HG03175 (cell line): ENCODE measurements around the gene ZFAND3.

Source experiments
- ATAC-seq: cut with Tn5 transposase; IDR thresholded peaks from one replicate; pipeline ENCODE4 v1.9.1; 2021; ENCODE audit warnings: mild to moderate bottlenecking, moderate library complexity; ENCODE audit not compliant: unreplicated experiment

ZFAND3 gene

GRCh38 chr6:37819177-37819801 lies at the start of gene ZFAND3:
Gene ZFAND3 (plus strand): TSS chr6:37819727. CDS start chr6:37819946, 219 bp downstream.
- peak; percentile 87 for ATAC-seq

GRCh38 chr6:37774028-37774680 lies 45.4 kb upstream of the ZFAND3 start:
- no peak for ATAC-seq

DNA sequence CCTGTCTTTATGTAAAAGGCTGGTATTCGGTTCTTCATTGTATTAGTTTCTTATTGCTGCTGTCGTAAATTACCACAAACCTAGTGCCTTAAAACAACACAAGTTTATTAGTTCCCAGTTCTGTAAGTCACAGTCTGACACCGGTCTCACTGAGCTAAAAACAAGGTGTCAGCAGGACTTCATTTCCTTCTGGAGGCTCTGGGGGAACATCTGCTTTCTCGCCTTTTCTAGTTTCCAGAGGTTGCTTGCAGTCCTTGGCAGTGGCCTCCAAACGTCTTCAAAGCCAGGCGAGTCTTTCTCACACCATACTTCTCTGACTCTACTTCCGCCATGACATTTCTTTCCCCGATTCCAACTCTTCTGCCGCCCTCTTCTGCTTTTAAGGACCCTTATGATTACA lies 43.0 kb upstream of the ZFAND3 start:
- ATAC-seq, result no peak

GRCh38 chr6:37777272-37777834 lies 42.2 kb upstream of the ZFAND3 start:
- no peak for ATAC-seq

- ATAC-seq, result no peak
These were observed 40.3 kb upstream of the ZFAND3 start for GRCh38 chr6:37779111-37779800.

- no peak for ATAC-seq
These were observed 39.5 kb upstream of the ZFAND3 start for GRCh38 chr6:37779902-37780628.

DNA sequence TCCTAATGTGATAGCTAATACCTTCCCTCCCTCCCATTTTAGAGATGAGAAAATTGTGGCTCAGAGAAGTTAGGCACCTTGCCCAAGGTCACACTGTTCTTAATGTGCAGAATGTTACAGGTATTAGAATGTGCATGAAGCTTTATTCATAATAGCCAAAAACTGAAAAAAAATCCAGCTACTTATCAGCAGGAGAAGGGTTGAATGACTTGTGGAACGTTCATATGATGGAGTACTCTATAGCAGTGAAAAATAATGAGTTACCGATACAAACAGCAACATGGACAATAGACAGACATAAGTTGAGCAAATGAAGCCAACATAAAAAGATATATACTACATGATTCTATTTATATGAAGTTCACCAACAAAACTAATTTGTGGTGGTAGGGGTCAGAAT lies 37.7 kb upstream of the ZFAND3 start:
- ATAC-seq, result no peak

DNA sequence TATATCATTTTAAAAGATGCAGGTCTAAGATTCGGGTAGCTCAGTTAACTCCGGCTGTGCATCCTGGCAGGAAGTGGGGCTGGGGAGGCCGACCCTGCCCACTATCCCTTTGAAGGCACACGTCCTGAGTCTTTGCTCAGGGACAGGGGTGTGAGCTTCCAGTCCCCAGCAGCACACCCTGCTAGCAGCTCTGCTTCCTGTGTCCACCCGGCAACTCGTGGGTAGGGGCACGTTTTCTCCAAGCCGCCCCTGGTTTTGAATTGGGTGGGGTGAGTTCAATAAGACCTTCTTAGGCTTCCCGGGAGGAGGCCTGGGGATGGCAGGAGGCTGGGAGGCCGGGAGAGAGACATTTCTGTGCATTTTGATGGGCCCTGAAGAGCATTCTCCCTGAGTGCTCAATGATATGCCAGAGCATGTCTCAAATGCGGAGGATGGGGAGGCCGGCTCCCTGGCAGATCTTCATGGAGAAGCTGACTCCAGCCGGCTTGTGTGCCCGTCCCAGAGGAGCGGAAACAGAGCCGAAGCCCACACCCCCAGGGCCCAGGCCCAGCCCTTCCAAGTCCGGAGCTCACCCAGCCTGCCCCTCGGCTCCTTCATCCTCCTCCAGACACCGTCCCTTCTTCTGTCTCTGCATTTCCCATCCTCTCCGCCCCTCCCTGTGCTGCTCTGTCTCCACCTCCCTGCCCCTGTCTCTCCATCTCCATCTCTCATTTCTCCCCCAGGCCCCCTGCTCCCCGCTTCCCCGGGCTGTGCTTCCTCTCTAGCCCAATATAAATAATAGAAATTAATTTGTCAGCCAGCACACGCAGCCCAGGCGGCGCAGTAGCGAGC lies 36.3 kb upstream of the ZFAND3 start:
- ATAC-seq, result no peak

DNA sequence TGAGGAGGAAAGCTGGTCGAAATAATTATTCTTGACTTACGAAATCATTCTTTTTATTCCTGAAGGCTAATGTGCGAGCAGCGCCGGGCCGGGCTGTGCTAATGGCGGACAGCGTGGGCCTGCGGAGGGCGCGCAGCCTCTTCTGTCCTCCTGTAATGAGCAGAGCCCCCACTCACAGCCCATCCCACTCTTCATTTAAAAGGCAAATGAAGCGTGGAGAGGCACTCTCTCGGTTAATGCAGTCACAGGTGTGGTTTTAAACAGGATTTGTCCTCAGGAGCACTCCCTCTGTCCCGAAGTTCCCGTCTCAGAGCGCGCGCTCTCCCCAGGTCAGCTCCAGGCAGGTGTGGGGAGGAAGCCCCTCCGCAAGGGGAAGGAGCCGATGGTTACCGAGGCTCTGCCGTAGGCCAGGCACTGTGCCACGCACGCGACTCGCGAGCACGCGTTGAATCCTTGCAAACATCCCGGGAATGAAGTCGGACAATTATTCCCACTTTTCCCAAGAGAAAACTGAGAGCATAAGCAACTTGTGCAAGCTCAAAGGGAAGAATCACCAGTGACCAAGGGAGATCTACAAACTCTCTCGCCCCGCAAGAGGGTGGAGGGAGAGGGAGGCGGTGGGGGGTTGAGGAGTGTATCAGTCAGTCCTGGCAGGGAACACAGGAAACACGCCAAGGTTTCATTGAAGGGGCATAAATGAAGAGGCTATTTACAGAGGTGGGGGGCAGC lies 35.5 kb upstream of the ZFAND3 start:
- ATAC-seq, result no peak

DNA sequence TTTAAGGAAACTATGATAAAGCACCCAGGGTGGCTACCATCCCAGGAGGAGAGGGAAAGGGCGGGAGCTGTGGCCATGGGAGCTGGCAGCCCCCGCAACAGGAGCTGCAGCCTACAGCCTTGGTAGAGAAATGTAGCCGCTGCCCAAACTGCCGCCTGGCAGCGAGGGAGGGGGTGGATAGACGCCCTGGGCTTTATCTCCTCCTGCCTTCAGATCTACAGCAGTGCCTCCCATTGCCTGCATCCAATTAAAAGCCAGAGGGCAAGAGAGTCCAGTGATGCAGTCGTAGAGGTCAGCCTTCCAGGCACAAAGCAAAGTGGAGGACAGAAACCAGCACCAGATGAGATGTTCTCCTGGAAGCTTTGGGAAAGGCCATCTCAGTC lies 35.0 kb upstream of the ZFAND3 start:
- ATAC-seq, result no peak

DNA sequence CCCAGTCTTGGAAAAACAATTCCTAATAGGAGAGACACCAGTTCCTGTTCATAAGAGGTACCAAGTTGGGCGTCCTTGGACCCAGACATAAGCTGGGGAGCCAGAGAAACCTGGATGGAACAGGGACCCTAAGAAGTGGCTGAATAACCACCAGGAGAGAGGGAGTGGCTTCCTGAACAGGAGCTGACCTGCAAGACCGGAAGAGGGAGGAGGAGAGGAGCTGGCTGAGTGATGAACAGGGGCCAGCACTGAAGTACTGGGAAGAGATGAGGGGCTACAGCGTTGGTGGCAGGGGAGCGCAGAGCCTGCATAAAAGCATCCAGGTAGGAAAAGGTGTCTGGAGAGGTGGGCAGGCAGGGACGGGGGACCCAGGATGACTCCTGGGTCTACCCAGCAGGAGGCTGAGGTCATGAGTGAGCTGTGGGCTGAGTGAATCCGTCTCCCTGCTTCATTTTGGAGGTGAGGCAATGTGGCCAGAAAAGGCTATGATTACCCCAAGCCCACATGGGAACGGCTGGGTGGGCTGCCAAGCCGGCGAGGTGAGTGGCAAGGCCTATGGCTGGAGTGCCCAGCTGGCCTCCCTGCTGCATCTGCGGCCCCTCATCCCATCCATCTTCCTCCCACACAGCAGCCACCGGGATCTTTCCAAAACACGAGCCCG lies 34.4 kb upstream of the ZFAND3 start:
- ATAC-seq, result no peak

DNA sequence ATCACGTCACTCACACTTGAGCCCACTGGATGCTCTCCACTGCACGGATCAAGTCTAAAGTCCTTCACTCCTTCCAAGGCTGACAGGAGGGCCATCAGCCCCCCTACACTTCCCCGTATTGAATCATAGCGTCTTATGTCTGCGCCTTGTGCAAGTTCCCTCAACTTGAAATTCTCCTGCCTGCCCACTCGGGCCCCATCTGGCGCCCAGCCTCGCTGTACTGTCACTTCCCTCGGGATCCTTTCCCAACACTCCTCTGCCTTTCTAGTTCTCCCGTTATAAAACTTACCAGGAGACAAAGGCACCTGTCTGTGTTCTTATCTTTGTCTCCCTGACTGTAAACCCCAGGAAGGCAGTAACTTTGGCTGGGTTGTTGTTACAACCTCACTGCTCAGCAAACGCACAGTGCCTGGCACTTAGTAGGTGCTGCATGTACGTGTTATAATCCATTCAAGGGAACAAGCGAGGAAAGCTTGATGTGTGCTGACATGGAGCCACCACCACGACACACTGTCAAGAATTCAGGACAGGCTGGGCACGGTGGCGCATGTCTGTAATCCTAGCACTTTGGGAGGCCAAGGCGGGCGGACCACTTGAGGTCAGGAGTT lies 33.8 kb upstream of the ZFAND3 start:
- ATAC-seq, result no peak

DNA sequence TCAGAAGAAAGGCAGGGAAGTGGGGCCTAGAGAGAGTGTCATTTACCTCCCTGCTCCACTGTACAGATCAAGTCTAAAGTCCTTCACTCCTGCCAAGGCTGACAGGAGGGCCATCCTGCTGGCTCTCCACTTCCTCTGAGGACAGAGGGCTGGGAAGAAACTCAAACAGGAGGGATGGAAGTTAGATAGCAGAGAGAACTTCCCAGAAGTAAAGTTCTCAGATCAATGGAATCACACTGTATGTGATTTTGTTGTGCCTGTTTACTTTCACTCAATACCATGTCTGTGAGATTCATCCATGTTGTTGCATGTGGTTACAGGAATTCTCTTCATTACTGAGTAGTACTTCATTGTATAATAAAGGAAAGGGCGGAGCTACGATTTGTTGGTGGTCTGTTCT lies 32.3 kb upstream of the ZFAND3 start:
- no peak for ATAC-seq

- ATAC-seq, result no peak
These were observed 31.3 kb upstream of the ZFAND3 start for GRCh38 chr6:37788259-37788658.

DNA sequence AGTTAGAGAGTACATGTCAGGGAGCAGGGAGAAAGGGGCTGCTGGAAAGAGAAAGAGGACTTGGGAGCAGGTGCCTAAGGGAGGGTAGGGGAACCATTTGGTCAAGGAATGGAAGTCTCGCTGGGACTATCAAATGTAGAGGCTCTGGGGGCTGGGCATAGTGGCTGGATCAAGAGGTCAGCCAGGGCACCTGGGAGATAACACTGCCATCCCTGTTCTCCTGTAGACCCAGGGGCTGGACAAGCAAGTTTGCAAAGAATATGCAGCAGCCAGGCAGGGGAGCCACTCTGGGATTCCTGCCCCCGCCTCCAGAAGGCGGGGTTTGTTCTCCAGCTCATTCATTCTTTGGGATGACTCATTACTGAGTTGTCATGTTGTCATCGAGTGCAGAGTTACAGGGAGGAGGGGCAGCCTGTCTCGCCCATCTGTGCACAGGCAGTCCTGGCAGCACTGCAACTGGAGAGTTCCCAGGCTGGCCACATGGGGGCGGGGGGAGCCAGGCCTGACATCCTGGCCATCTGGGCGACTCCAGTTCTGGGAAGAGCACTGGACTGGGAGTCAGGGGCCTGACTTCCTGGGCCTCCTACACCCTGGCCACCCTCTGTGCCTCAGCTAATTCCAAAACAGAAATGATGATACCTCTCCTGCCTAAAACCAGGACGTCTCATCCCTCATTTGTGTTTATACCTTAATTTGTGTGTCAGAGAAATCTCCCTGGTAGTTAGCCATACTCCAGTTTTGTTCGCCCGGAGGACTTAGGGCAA lies 28.2 kb upstream of the ZFAND3 start:
- peak; percentile 87 for ATAC-seq

- no peak for ATAC-seq
These were observed 27.0 kb upstream of the ZFAND3 start for GRCh38 chr6:37792457-37793033.

GRCh38 chr6:37793067-37793466 lies 26.5 kb upstream of the ZFAND3 start:
- ATAC-seq, result no peak

DNA sequence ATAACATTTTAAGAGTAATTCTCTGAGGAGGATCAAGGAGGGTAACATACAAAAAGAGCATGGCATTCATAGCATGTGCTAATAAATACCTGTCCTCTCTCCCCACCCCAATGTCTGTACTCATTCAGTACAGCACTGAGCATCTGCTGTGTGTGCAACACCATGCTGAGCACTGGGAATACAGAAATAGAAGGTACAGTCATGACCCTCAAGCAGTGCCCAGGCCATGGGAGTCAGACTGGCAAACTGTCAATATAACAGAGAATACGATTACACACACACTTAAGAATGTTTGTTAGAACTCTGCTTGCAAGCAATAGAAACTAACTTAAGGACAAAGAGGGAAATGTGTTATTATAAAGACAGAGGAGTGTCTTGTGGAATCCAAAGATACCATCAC lies 24.7 kb upstream of the ZFAND3 start:
- ATAC-seq, result no peak
